Thymus (tissue), 11 donors: ENCODE data around the gene CCL4L2. TPM values are rescaled to one million over a fixed set of nuclear protein-coding genes. Genes with fewer than 3 reads are reported as not detected.
"Not testable (repeated sequence)": the region's sequence is repeated elsewhere in the genome, so short reads cannot be mapped to it uniquely, and the experiment has no call there.

Experiments used
- DNase-seq, 9 donors: peaks; one replicate each; pipeline ENCODE4 v3.0.0-alpha.2; 2013; ENCODE audit warnings: low spot score in 9 of 9, low read depth in 6 of 9, missing footprints in 1 of 9
- H3K27ac ChIP-seq, 2 donors: one replicate each; pipeline ENCODE4 v1.5.1; 2013; ENCODE audit warnings: control low read depth in 1 of 2, low read depth in 1 of 2, low read length in 1 of 2, mild to moderate bottlenecking in 1 of 2, moderate library complexity in 1 of 2
- H3K27me3 ChIP-seq, 2 donors: one replicate each; pipeline ENCODE4 v1.5.1; 2013; ENCODE audit warnings: low read length in 1 of 2; ENCODE audit not compliant: control insufficient read depth in 2 of 2, insufficient read depth in 1 of 2
- H3K36me3 ChIP-seq, 2 donors: one replicate each; pipeline ENCODE4 v1.5.1; 2013; ENCODE audit warnings: low read length in 1 of 2, mild to moderate bottlenecking in 1 of 2, moderate library complexity in 1 of 2; ENCODE audit not compliant: control insufficient read depth in 2 of 2, insufficient read depth in 2 of 2
- H3K4me1 ChIP-seq, 2 donors: one replicate each; pipeline ENCODE4 v1.5.1; 2013; ENCODE audit warnings: low read length in 2 of 2; ENCODE audit not compliant: control insufficient read depth in 2 of 2, insufficient read depth in 2 of 2
- H3K4me3 ChIP-seq, 2 donors: one replicate each; pipeline ENCODE4 v1.5.1; 2013; ENCODE audit warnings: low read length in 2 of 2, control low read depth in 1 of 2, mild to moderate bottlenecking in 1 of 2
- H3K9me3 ChIP-seq, 2 donors: one replicate each; pipeline ENCODE4 v1.5.1; 2013; ENCODE audit warnings: low read length in 1 of 2, mild to moderate bottlenecking in 1 of 2; ENCODE audit not compliant: control insufficient read depth in 2 of 2, insufficient read depth in 1 of 2
- WGBS: extraction: QIAGEN DNeasy Blood & Tissue Kit; methylation state at CpG from one replicate; pipeline ENCODE4 v1.1.7; 2013; 5-methylcytosine and 5-hydroxymethylcytosine counted together
- polyA plus RNA-seq: library from polyadenylated mRNA; stranded (reverse); fragments of 200-250 nt; gene quantifications from one replicate; pipeline ENCODE4 v1.2.3, GENCODE V29; 2013
- total RNA-seq: library from RNA; stranded (reverse); fragments of 120-200 nt; gene quantifications from one replicate; pipeline ENCODE4 v1.2.4, GENCODE V29; 2013
- donor health status: healthy.

The CCL4L2 gene
- total and polyA plus RNA-seq, 2 donors = 2.4 to 11.8 TPM

- H3K4me3 ChIP-seq, H3K27ac ChIP-seq, H3K36me3 ChIP-seq, DNase-seq, H3K4me1 ChIP-seq, H3K9me3 ChIP-seq: not testable (repeated sequence)
- WGBS = 97% methylated on average over 10 of the region's 10 CpGs
- H3K27me3 ChIP-seq = peaks cover 0 to 13% of the 10 kb centered on the region in 2 donors
Measured at GRCh38 chr17:36194832-36195433, 15.9 kb upstream of the CCL4L2 start.

GRCh38 chr17:36195434-36196130 is 15.3 kb upstream of the CCL4L2 start:
- no peaks in the 10 kb centered on the region for H3K36me3 ChIP-seq
- DNase-seq = no peak
- peaks cover 0 to 13% of the 10 kb centered on the region in 2 donors for H3K27me3 ChIP-seq
- H3K4me1 ChIP-seq = no peaks in the 10 kb centered on the region
- H3K27ac ChIP-seq = no peak overlapping the region
- 96% methylated on average over 10 of the region's 10 CpGs for WGBS
- no peak overlapping the region for H3K4me3 ChIP-seq
- H3K9me3 ChIP-seq = no peaks in the 10 kb centered on the region

- H3K27ac ChIP-seq = no peak overlapping the region
- DNase-seq = no peak
Measured at GRCh38 chr17:36196131-36196486, 14.8 kb upstream of the CCL4L2 start.

GRCh38 chr17:36197387-36197703 is 13.5 kb upstream of the CCL4L2 start:
- 87% methylated on average over 4 of the region's 4 CpGs for whole genome bisulfite sequencing
- H3K4me1 ChIP-seq = peaks cover 0 to 3% of the 10 kb centered on the region in 2 donors
- H3K9me3 ChIP-seq = no peaks in the 10 kb centered on the region
- DNase-seq = no peak
- H3K27ac ChIP-seq = no peak overlapping the region
- no peak overlapping the region for H3K4me3 ChIP-seq
- H3K36me3 ChIP-seq = no peaks in the 10 kb centered on the region
- H3K27me3 ChIP-seq = peaks cover 0 to 13% of the 10 kb centered on the region in 2 donors

More at GRCh38 chr17:36196131-36196486, 14.8 kb upstream of the CCL4L2 start:
- H3K9me3 ChIP-seq = no peaks in the 10 kb centered on the region
- H3K27me3 ChIP-seq = peaks cover 0 to 13% of the 10 kb centered on the region in 2 donors
- no peak overlapping the region for H3K4me3 ChIP-seq
- no peaks in the 10 kb centered on the region for H3K36me3 ChIP-seq
- no peaks in the 10 kb centered on the region for H3K4me1 ChIP-seq
- WGBS = 44% methylated on average over 3 of the region's 3 CpGs

- no peaks in the 10 kb centered on the region for H3K36me3 ChIP-seq
- no peak overlapping the region for H3K27ac ChIP-seq
- H3K4me1 ChIP-seq = peaks cover 0 to 9% of the 10 kb centered on the region in 2 donors
- no peaks in the 10 kb centered on the region for H3K9me3 ChIP-seq
- no peak for DNase-seq
- H3K4me3 ChIP-seq = no peak overlapping the region
- 65% methylated on average over 7 of the region's 7 CpGs for WGBS
- H3K27me3 ChIP-seq = peaks cover 0 to 13% of the 10 kb centered on the region in 2 donors
Measured at GRCh38 chr17:36198831-36199465, 11.9 kb upstream of the CCL4L2 start.

- not testable (repeated sequence) for H3K27me3 ChIP-seq, H3K9me3 ChIP-seq, DNase-seq, H3K36me3 ChIP-seq, H3K4me1 ChIP-seq, H3K4me3 ChIP-seq, H3K27ac ChIP-seq
- WGBS = 83% methylated on average over 2 of the region's 4 CpGs
Measured at GRCh38 chr17:36201102-36201501, 9.8 kb upstream of the CCL4L2 start.

- not testable (repeated sequence) for H3K4me1 ChIP-seq, H3K27me3 ChIP-seq, DNase-seq, H3K9me3 ChIP-seq, H3K27ac ChIP-seq, H3K36me3 ChIP-seq, H3K4me3 ChIP-seq
- 60% methylated on average over 8 of the region's 8 CpGs for WGBS
Measured at GRCh38 chr17:36201506-36201905, 9.4 kb upstream of the CCL4L2 start.

- DNase-seq = no peak
- WGBS = 91% methylated on average over 3 of the region's 3 CpGs
- Histone ChIP-seq H3K27me3 (no peaks in the 10 kb centered on the region), H3K4me3 (no peak overlapping the region), H3K36me3 (no peaks in the 10 kb centered on the region), H3K27ac (no peak overlapping the region), H3K9me3 (no peaks in the 10 kb centered on the region), H3K4me1 (peaks cover 0 to 9% of the 10 kb centered on the region in 2 donors)
Measured at GRCh38 chr17:36203335-36203734, 7.5 kb upstream of the CCL4L2 start.

GRCh38 chr17:36204724-36205500 is 6.0 kb upstream of the CCL4L2 start:
- no peaks in the 10 kb centered on the region for H3K9me3 ChIP-seq
- no peak overlapping the region for H3K4me3 ChIP-seq
- H3K36me3 ChIP-seq = no peaks in the 10 kb centered on the region
- H3K27ac ChIP-seq = no peak overlapping the region
- peaks cover 0 to 9% of the 10 kb centered on the region in 2 donors for H3K4me1 ChIP-seq
- 95% methylated on average over 7 of the region's 7 CpGs for WGBS
- no peak for DNase-seq
- H3K27me3 ChIP-seq = no peaks in the 10 kb centered on the region
